Measurements from ENCODE around the gene GHITM.

DNA sequence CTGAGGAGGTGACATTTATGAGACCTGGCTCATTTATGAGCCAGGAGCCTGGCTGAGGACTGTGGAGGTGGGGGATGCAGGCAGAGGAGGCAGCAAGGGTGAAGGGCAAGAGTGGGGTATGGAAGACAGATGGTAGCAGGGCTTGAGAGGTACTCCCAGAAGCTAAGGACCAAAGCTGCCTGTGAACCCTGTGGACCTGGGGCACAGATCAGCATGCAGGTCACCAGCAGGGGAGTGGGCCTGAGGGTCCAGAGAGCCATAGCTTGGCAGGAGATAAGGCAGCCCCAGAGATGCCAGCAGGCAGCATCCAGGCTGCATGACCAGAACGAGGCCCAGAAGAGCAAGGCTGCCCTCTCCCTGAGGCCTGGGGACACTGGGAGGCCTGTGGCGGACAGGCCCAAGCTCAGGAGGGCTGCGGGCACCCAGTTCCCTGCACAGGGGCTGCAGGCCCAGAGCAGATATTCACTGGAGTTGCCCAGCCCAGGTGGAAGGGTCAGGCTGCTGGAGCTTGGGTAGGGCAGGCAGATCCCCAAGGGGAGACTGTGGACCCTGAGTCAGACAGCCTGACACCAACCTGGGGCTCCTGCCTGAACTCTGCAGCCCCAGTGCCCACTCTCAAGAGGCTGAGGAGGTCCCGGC, 37.6 kb downstream of the GHITM start:
- TF ChIP-seq, protein P1, sequence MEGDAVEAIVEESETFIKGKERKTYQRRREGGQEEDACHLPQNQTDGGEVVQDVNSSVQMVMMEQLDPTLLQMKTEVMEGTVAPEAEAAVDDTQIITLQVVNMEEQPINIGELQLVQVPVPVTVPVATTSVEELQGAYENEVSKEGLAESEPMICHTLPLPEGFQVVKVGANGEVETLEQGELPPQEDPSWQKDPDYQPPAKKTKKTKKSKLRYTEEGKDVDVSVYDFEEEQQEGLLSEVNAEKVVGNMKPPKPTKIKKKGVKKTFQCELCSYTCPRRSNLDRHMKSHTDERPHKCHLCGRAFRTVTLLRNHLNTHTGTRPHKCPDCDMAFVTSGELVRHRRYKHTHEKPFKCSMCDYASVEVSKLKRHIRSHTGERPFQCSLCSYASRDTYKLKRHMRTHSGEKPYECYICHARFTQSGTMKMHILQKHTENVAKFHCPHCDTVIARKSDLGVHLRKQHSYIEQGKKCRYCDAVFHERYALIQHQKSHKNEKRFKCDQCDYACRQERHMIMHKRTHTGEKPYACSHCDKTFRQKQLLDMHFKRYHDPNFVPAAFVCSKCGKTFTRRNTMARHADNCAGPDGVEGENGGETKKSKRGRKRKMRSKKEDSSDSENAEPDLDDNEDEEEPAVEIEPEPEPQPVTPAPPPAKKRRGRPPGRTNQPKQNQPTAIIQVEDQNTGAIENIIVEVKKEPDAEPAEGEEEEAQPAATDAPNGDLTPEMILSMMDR (IDR thresholded peaks at IDR 0.05): no peak
- TF ChIP-seq POLR2A (IDR thresholded peaks at IDR 0.05): no peak
